Measurements from ENCODE around the gene TST. TPM values are rescaled to one million over a fixed set of nuclear protein-coding genes. Genes with fewer than 3 reads are reported as not detected.

Gene TST
- total RNA-seq, 1 donor from 2014 or later = 7.2 TPM

GRCh38 chr22:37021710-37022482, 2.6 kb upstream of the TST start:
- DNase-seq = no peak
- Mint-ChIP-seq H3K27ac (no peak overlapping the region), H3K4me3 (peak overlapping the region; percentile 71), H3K36me3 (ENCODE audit: low read depth) (peaks cover 2% of the 10 kb centered on the region), H3K4me1 (peaks cover 18% of the 10 kb centered on the region), H3K9me3 (no peaks in the 10 kb centered on the region), H3K27me3 (no peaks in the 10 kb centered on the region)
- no peak for TF ChIP-seq CTCF (IDR thresholded peaks at IDR 0.05)
- intact Hi-C loops (cut with micrococcal nuclease) = loop anchor here (1.0 kb wide), 1 partner anchor 37 kb away; no protein-coding TSS in a partner anchor
- ChIA-PET POLR2A (interaction anchor here (1.3 kb wide), 1 partner anchor 30 kb away, joined by 3 read pairs; no protein-coding TSS in a partner anchor), CTCF (interaction anchor here (1.0 to 1.4 kb wide), 5 partner anchors 8 to 279 kb away, joined by 3 to 5 read pairs (median 3); no protein-coding TSS in a partner anchor)
- ATAC-seq (ENCODE audit: low read depth) = no peak

- H3K4me3 Mint-ChIP-seq = no peak overlapping the region
- ChIA-PET POLR2A (interaction anchor here (1.3 to 2.3 kb wide), 2 partner anchors 31 to 245 kb away, joined by 3 to 7 read pairs; partner anchors contain the start of gene IFT27), CTCF (interaction anchor here (0.9 to 1.6 kb wide), 5 partner anchors 9 to 264 kb away, joined by 3 to 5 read pairs (median 3); no protein-coding TSS in a partner anchor)
- H3K27ac Mint-ChIP-seq = no peak overlapping the region
- H3K27me3 Mint-ChIP-seq = no peaks in the 10 kb centered on the region
- DNase-seq = no peak
- no peak for ATAC-seq (ENCODE audit: low read depth)
- no peaks in the 10 kb centered on the region for H3K36me3 Mint-ChIP-seq (ENCODE audit: low read depth)
- H3K4me1 Mint-ChIP-seq = peaks cover 18% of the 10 kb centered on the region
- H3K9me3 Mint-ChIP-seq = no peaks in the 10 kb centered on the region
- TF ChIP-seq CTCF (IDR thresholded peaks at IDR 0.05) = no peak
- intact Hi-C loops (cut with micrococcal nuclease) = loop anchor here (1.0 kb wide), 1 partner anchor 38 kb away; no protein-coding TSS in a partner anchor
Observed at GRCh38 chr22:37021041-37021440, 1.8 kb upstream of the TST start.

GRCh38 chr22:37020192-37020479, 889 bp upstream of the TST start:
- ChIA-PET POLR2A (interaction anchor here (1.2 to 2.3 kb wide), 2 partner anchors 244 to 514 kb away, joined by 3 to 7 read pairs; partner anchors contain the start of gene IFT27), CTCF (interaction anchor here (1.2 to 1.6 kb wide), 2 partner anchors 42 to 258 kb away, joined by 3 to 4 read pairs; no protein-coding TSS in a partner anchor)
- DNase-seq = no peak
- H3K4me1 Mint-ChIP-seq = peaks cover 18% of the 10 kb centered on the region
- H3K9me3 Mint-ChIP-seq = no peaks in the 10 kb centered on the region
- TF ChIP-seq CTCF (IDR thresholded peaks at IDR 0.05) = no peak
- H3K36me3 Mint-ChIP-seq (ENCODE audit: low read depth) = no peaks in the 10 kb centered on the region
- peak overlapping the region; percentile 92 for H3K4me3 Mint-ChIP-seq
- ATAC-seq (ENCODE audit: low read depth) = no peak
- intact Hi-C loops (cut with micrococcal nuclease) = no loop called here
- no peaks in the 10 kb centered on the region for H3K27me3 Mint-ChIP-seq
- H3K27ac Mint-ChIP-seq = no peak overlapping the region

GRCh38 chr22:37018815-37019308, 385 bp downstream of the TST start:
- CTCF ChIA-PET = interaction anchor here (1.0 kb wide), 1 partner anchor 26 kb away, joined by 3 read pairs; no protein-coding TSS in a partner anchor
- no peaks in the 10 kb centered on the region for H3K9me3 Mint-ChIP-seq
- H3K4me3 Mint-ChIP-seq = peak overlapping the region; percentile 78
- H3K36me3 Mint-ChIP-seq (ENCODE audit: low read depth) = no peaks in the 10 kb centered on the region
- no peaks in the 10 kb centered on the region for H3K27me3 Mint-ChIP-seq
- intact Hi-C loops (cut with micrococcal nuclease) = no loop called here
- POLR2A ChIA-PET = interaction anchor here (0.6 to 2.3 kb wide), 4 partner anchors 32 to 513 kb away, joined by 3 to 7 read pairs (median 3); partner anchors contain the start of genes IFT27 and KCTD17
- H3K27ac Mint-ChIP-seq = no peak overlapping the region
- no peak for ATAC-seq (ENCODE audit: low read depth)
- H3K4me1 Mint-ChIP-seq = peaks cover 18% of the 10 kb centered on the region
- no peak for TF ChIP-seq CTCF (IDR thresholded peaks at IDR 0.05)
- no peak for DNase-seq
